C4-2B (cell line): Measurements from ENCODE around the gene TFF2.

Source experiments
- H3K27ac ChIP-seq: fragments of 450-650 bp; 2 replicates; pipeline ENCODE4 v1.5.1; 2017
- ZFX ChIP-seq: fragments of 450-650 bp; IDR thresholded peaks from 2 replicates; pipeline ENCODE4 v1.6.1; 2017
- TF ChIP-seq, protein P1 (sequence below): fragments of 450-650 bp; conservative IDR thresholded peaks from 2 replicates; pipeline ENCODE4 v1.5.1; 2017; ENCODE audit warnings: mild to moderate bottlenecking

The TFF2 gene

DNA sequence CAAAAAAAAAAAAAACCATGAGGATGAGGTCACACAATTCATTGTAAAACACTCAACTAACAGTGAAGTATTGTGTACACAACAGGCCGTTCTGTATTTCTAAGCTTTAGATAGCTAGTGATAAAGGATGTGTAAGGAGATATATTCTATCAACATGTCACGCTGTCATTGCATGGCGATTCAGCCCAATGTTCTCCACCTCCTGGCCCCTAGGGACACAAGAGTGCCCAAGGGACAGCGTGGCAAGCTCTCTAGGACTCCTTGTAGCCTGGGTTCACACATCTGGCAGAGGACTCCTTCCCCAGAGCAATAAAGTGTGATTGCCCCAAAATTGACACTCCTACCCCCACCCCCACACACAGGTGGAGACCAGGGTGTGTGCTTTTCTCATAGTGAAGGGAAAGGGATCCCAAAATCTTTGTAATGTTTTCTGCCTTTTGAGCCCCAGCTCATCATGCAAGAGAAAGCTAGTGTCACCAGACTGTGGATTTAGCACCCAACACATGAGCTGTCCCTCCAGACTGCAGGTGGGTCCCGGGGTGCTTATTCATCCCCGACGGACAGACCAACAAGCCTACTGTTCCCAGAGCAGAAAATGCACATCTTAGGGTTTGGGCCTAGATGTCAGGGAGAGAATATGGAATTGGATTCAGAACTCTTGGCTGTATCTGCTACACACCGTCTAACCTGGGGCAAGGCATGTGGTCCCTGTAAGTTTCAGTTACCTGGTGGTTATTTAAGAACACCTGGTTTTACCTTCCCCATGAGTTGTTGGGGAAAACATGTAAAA is 33.6 kb upstream of the TFF2 start:
- no peak for TF ChIP-seq ZFX
- TF ChIP-seq, protein P1, sequence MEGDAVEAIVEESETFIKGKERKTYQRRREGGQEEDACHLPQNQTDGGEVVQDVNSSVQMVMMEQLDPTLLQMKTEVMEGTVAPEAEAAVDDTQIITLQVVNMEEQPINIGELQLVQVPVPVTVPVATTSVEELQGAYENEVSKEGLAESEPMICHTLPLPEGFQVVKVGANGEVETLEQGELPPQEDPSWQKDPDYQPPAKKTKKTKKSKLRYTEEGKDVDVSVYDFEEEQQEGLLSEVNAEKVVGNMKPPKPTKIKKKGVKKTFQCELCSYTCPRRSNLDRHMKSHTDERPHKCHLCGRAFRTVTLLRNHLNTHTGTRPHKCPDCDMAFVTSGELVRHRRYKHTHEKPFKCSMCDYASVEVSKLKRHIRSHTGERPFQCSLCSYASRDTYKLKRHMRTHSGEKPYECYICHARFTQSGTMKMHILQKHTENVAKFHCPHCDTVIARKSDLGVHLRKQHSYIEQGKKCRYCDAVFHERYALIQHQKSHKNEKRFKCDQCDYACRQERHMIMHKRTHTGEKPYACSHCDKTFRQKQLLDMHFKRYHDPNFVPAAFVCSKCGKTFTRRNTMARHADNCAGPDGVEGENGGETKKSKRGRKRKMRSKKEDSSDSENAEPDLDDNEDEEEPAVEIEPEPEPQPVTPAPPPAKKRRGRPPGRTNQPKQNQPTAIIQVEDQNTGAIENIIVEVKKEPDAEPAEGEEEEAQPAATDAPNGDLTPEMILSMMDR = no peak; the same call in 1 of the 2 replicates
- H3K27ac ChIP-seq = no peak overlapping the region

DNA sequence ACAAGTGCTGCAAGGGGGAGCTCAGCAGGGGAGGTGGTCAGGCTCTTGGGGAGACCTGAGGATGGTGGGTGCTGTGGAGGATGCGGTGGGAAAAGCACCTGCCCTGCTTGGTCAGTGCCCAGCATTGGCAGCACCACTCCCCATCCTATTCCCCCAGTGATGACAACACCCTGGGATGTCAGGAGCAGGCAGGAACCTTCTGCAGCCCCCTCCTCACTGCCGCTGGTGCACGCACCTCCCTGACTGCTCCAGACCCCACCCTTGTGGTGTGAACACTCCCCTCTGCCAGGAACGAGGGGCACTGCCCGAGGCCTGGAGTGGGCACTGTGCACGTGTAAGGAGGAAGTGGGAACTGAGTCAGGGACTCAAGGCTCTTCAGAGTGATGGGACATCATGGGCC is 32.5 kb upstream of the TFF2 start:
- H3K27ac ChIP-seq = no peak overlapping the region
- TF ChIP-seq ZFX = no peak
- TF ChIP-seq, protein P1 = no peak

DNA sequence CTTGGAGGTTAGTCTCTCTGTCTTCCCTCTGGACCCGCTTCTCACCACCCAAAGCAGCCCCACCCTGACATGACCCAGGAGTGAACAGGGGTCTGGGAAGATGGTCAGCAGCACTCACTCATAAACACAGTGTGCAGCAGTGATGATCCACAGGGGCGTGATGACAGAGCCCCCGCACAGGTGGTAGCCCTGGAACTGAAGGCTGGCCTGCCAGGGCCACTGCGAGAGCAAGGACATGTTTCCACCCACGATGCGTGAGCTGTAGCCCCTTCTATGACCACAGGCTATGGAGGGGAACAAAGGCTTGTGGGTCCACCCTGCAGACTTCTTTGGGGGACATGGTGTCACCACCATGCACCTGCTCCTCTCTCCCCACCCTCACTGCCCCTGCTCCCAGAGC is 32.1 kb upstream of the TFF2 start:
- TF ChIP-seq, protein P1 = no peak
- TF ChIP-seq ZFX = no peak
- H3K27ac ChIP-seq = no peak overlapping the region

DNA sequence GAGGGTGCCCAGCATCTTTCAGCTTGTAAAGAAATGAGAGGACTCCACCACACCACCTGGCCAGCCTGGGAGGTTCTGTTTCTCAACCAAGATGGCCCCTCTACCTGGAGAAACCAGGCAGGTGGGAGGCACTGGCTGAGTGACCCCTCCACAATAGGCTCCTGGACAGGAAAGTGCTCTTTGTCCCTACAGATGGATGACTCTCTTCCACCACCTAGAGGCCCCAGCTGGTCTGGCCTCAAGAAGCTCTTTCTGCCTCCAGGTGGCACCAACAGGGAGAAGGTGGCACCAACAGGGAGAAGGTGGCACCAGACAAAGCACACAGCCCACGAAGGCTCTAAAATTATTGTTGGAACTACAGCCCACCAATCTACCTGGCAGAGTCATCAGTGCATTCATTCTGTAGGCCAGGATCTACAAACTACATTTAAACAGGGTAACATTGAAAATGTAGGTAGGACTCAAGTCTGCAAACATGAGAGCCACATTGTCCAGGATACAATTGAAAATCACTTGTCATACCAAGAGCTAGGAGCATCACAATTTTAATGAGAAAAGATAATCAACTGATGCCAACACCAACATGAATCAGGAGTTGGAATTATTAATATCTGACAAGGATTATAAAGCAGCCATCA is 30.7 kb upstream of the TFF2 start:
- H3K27ac ChIP-seq = no peak overlapping the region
- TF ChIP-seq ZFX = no peak
- TF ChIP-seq, protein P1 = peak; percentile 94

DNA sequence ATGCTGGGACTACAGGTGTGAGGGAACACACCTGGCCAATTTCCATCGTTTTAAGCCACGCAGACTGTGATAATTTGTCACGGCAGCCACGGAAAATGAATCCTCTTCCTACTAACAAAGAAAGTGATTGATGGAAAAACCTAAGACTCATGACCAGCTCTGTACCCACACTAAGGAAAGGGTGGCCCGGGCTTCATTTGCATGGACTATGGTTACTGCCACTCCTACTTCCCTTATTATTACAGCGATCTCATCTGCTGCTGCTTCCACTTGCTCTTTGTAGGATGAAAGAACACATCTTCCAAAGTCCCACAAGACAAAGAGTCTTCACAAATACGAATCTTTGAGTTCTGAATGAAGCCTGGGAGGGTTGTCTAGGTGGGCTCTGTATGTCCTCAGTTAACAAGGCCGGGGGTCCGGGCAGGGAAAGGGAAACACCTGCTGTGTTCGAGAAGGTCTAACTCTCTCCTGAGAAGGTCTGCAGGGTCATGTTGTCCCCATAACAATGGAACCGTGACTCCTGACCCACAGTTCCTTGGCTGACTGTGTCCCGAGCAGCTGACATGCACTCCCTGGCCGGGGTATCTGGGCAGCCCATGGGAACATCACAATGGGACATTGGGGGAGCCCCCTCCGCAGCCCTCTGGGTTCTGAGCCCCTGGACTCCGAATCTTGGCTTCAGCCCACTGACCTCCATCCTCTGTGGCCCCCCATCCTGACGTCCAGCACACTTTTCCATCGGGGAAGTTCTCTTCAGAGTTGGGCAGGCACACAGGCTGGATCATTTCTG is 28.8 kb upstream of the TFF2 start:
- TF ChIP-seq, protein P1 = no peak
- no peak for TF ChIP-seq ZFX

DNA sequence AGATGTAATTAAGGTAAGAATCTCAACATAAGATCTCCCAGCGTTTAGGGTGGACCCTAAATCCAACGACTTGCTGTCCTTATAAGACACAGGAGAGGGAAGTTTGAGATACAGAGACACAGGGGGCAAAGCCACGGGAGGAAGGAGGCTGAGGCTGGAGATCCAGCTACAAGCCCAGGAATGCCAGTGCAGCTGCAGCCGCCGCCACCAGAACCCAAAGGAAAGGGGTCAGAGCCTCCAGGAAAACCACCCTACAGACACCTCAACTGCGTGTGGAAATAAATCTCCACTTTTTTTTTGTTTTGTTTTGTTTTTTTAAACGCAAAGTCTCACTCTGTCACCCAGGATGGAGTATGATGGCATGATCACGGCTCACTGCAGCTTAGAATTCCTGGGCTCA is 27.6 kb upstream of the TFF2 start:
- no peak overlapping the region for H3K27ac ChIP-seq

More for the DNA sequence above, 28.8 kb upstream of the TFF2 start:
- no peak overlapping the region for H3K27ac ChIP-seq

More for the DNA sequence above, 27.6 kb upstream of the TFF2 start:
- TF ChIP-seq, protein P1 = no peak
- no peak for TF ChIP-seq ZFX
